Heart left ventricle (tissue), 16 donors: ENCODE data around the gene PPARG. TPM values are rescaled to one million over a fixed set of nuclear protein-coding genes. Genes with fewer than 3 reads are reported as not detected.
"Not testable (repeated sequence)": the region's sequence is repeated elsewhere in the genome, so short reads cannot be mapped to it uniquely, and the experiment has no call there.

Source experiments
- ATAC-seq, 4 donors: fragments of 200-7000 bp; cut with Tn5 transposase; one replicate each; pipeline ENCODE4 v1.9.1; 2020 to 2022; ENCODE audit warnings: moderate library complexity in 4 of 4, mild to moderate bottlenecking in 3 of 4, moderate number of reproducible peaks in 1 of 4
- DNase-seq, 5 donors: peaks; one replicate each; pipeline ENCODE4 v3.0.0-alpha.2; 2020
- H3K27ac ChIP-seq, 12 donors: fragments of 200-600 bp; sonication (generic) in 4 of 12; one replicate each; pipeline versions ENCODE4 v1.5.0 to v1.8.0; 2016 to 2022; ENCODE audit warnings: mild to moderate bottlenecking in 2 of 12
- H3K27me3 ChIP-seq, 9 donors: fragments of 200-600 bp; sonication (generic) in 2 of 9; one replicate each; pipeline versions ENCODE4 v1.5.1 to v1.8.0; 2016 to 2022; ENCODE audit warnings: mild to moderate bottlenecking in 3 of 9
- H3K36me3 ChIP-seq, 9 donors: fragments of 200-600 bp; sonication (generic) in 2 of 9; one replicate each; pipeline versions ENCODE4 v1.5.0 to v1.8.0; 2018 to 2022; ENCODE audit warnings: mild to moderate bottlenecking in 2 of 9
- H3K4me1 ChIP-seq, 12 donors: fragments of 200-600 bp; sonication (generic) in 4 of 12; one replicate each; pipeline versions ENCODE4 v1.5.0 to v1.8.0; 2016 to 2022; ENCODE audit warnings: mild to moderate bottlenecking in 3 of 12
- H3K4me3 ChIP-seq, 12 donors: fragments of 200-600 bp; sonication (generic) in 4 of 12; one replicate each; pipeline versions ENCODE4 v1.5.0 to v1.8.0; 2017 to 2022; ENCODE audit warnings: mild to moderate bottlenecking in 9 of 12, moderate library complexity in 4 of 12
- H3K9me3 ChIP-seq, 12 donors: fragments of 200-600 bp; sonication (generic) in 4 of 12; one replicate each; pipeline versions ENCODE4 v1.5.0 to v1.8.0; 2016 to 2022; ENCODE audit warnings: mild to moderate bottlenecking in 1 of 12
- CTCF ChIP-seq, 12 donors: fragments of 200-600 bp; sonication (generic) in 4 of 12; IDR thresholded peaks; one replicate each; pipeline versions ENCODE4 v1.5.0 to v1.8.0; 2018 to 2022; ENCODE audit warnings: antibody characterized with exemption in 12 of 12, mild to moderate bottlenecking in 5 of 12
- POLR2A ChIP-seq, 2 donors: fragments of 450-650 bp; IDR thresholded peaks; one replicate each; pipeline ENCODE4 v1.6.1; 2017; ENCODE audit warnings: antibody characterized with exemption in 2 of 2, mild to moderate bottlenecking in 2 of 2, moderate library complexity in 2 of 2
- WGBS, 4 donors: extraction: QIAGEN DNeasy Blood & Tissue Kit in 2 of 4; methylation state at CpG; one replicate each; pipeline versions ENCODE4 v1.1.5 to v1.1.7; 2013 to 2018; 5-methylcytosine and 5-hydroxymethylcytosine counted together
- intact Hi-C, 10 donors: fragments of 100-400 bp; cut with DNase I; formaldehyde crosslinking; loops; one replicate each; pipeline versions ENCODE4 v1.11.1 to v1.14.2; 2022
- polyA plus RNA-seq, 2 donors: library from polyadenylated mRNA; stranded (reverse); fragments of 200-250 nt; gene quantifications; one replicate each; pipeline ENCODE4 v1.2.3, GENCODE V29; 2013
- total RNA-seq, 9 donors: library from RNA; depleted of rRNA in 2 of 9; stranded (reverse); fragments of >200 nt in 2 of 9; fragmentation: NEBNext Ultra II Directional in 3 of 9; extraction: Animal tissue kit (Norgen Biotek cat#: 25700) in 3 of 9; gene quantifications; one replicate each; pipeline versions ENCODE4 v1.1.0 to v1.2.4, GENCODE V29; 2016 to 2023
- donor health status: ischemic (EF 13 %, LVEDD 7.1; RV severe dilation, severe dysfunction).
- donor health status: healthy with polysubstance abuse.
- donor health status: DM: no; HTN: yes; CAD: no.
- donor health status: DM: no; HTN: no; CAD: no.
- donor health status: ischemic (EF 25% LVEDD 6.9; RV normal size, moderate dysfunction).
- donor health status: ischemic (EF 25% LVEDD 5.7; RV mildly dilated, moderate dysfunction).
- donor health status: healthy.
- donor health status: DM: yes; HTN: yes; CAD: no.
- donor health status: ischemic (EF 35%, LVEDD 5.7; RV mildly dilated, moderate dysfunction).
- donor health status: nonischemic (EF 11% LVEDD 7.7; RV severe dilation, severe dysfunction).
- donor health status: DM: yes; HTN: yes; CAD: no.
- donor health status: PGD.
- donor health status: ischemic (EF 29% LVEDD 5.4; RV normal size, mild dysfunction).
- donor health status: nonischemic (EF 23%, LVEDD 6.1; RV moderate dilation, normal function).

PPARG gene
- total and polyA plus RNA-seq, 11 donors, result 8.9 to 30.3 (median 20.0) TPM

DNA sequence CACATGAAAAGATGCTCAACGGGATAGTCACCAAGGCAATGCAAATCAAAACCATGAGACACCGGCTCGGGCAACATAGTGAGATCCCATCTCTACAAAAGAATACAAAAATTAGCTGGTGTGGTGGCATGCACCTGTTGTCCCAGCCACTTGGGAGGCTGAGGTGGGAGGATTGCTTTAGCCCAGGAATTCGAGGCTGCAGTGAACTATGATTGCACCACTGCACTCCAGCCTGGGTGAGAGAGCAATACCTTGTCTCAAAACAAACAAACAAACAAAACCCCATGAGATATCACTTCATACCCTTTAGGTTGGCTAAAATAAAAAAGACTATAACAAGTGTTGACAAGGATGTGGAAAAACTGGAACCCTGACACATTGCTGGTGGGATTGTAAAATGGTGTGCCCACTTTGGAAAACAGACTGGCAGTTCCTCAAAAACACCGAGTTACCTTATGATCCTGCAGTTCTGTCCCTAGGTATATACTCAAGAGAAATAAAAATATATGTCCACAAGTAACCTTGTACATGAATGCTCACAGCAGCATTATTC lies 3.8 kb upstream of the PPARG start:
- H3K27ac ChIP-seq, result no peak overlapping the region
- no peaks in the 10 kb centered on the region for H3K36me3 ChIP-seq
- ATAC-seq (no peak), DNase-seq (no peak)
- intact Hi-C loops, result loop anchor here (5.0 to 10.0 kb wide), 10 partner anchors 87 to 197 kb away; partner anchors contain the start of gene TSEN2 (in 6 of the 10)
- 85 to 96% (median 94%) methylated on average over 5 of the region's 5 CpGs for WGBS, 4 donors
- peaks cover 0 to 7% (median 0%) of the 10 kb centered on the region in 9 donors for H3K27me3 ChIP-seq
- TF ChIP-seq CTCF (IDR thresholded peaks at IDR 0.05) (no peak), POLR2A (IDR thresholded peaks at IDR 0.05) (no peak)
- no peak overlapping the region for H3K4me3 ChIP-seq
- H3K9me3 ChIP-seq, result no peaks in the 10 kb centered on the region
- peaks cover 0 to 15% (median 6%) of the 10 kb centered on the region in 12 donors for H3K4me1 ChIP-seq

GRCh38 chr3:12285779-12286178 lies 3.1 kb upstream of the PPARG start:
- WGBS, 4 donors, result 87 to 92% (median 90%) methylated on average over 7 of the region's 7 CpGs
- H3K27ac ChIP-seq, H3K9me3 ChIP-seq, H3K27me3 ChIP-seq, H3K4me3 ChIP-seq, DNase-seq, H3K36me3 ChIP-seq, ATAC-seq: not testable (repeated sequence)
- intact Hi-C loops, result loop anchor here (5.0 to 10.0 kb wide), 10 partner anchors 87 to 197 kb away; partner anchors contain the start of gene TSEN2 (in 6 of the 10)
- peaks cover 0 to 15% (median 6%) of the 10 kb centered on the region in 12 donors for H3K4me1 ChIP-seq

GRCh38 chr3:12286504-12286903 lies 2.4 kb upstream of the PPARG start:
- Histone ChIP-seq H3K9me3 (no peaks in the 10 kb centered on the region), H3K27ac (peak overlapping the region in 4 of 12 donors; percentile 72 to 83 (median 80)), H3K36me3 (no peaks in the 10 kb centered on the region), H3K4me1 (peaks cover 0 to 15% (median 6%) of the 10 kb centered on the region in 12 donors), H3K27me3 (peaks cover 0 to 7% (median 0%) of the 10 kb centered on the region in 9 donors), H3K4me3 (no peak overlapping the region)
- DNase-seq, result no peak
- WGBS, 4 donors, result 78 to 84% (median 83%) methylated on average over 12 of the region's 12 CpGs
- TF ChIP-seq POLR2A (IDR thresholded peaks at IDR 0.05) (no peak), CTCF (IDR thresholded peaks at IDR 0.05) (no peak)
- intact Hi-C loops, result loop anchor here (5.0 to 10.0 kb wide), 10 partner anchors 86 to 196 kb away; partner anchors contain the start of gene TSEN2 (in 6 of the 10)
- ATAC-seq, result no peak

DNA sequence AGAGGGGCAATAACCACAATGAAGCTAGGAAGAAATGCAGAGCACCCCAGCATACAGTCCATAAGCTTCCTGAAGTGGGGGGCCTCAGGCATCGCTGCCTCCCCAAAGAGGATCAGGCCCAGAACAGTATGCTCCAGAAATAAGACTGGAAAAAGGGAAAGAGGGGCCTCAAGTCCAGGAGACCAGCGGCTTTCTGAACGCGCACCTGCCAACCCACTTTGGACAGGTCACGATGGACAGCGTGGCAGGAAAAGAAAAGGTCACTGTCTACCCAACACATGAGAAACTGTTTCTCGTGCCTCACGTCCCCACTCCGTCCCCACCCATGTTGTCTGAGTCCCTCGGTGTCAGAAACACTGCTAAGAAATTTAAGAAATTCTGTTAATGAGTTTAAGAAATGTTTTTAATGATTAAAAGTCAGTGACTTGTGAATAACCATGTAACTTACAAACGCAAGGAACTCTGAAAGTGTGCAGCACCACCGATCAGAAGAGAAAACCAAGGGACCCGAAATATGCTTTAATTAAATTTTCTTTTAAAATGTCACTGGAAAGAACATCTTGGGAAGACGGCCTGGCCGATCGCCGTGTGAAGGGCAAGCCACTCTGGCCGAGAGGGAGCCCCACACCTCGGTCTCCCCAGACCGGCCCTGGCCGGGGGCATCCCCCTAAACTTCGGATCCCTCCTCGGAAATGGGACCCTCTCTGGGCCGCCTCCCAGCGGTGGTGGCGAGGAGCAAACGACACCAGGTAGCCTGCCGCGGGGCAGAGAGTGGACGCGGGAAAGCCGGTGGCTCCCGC lies 1.7 kb upstream of the PPARG start:
- H3K27ac ChIP-seq, result peak overlapping the region; percentile 31 to 92 (median 80)
- peaks cover 0 to 7% (median 0%) of the 10 kb centered on the region in 9 donors for H3K27me3 ChIP-seq
- no peaks in the 10 kb centered on the region for H3K9me3 ChIP-seq
- H3K4me1 ChIP-seq, result peaks cover 0 to 15% (median 6%) of the 10 kb centered on the region in 12 donors
- intact Hi-C loops, result loop anchor here (5.0 to 10.0 kb wide), 10 partner anchors 85 to 195 kb away; partner anchors contain the start of gene TSEN2 (in 6 of the 10)
- WGBS, 4 donors, result 11 to 24% (median 19%) methylated on average over 28 to 33 of the region's 33 CpGs
- DNase-seq (peak; percentile 30 to 73 (median 44)), ATAC-seq (peak in 3 of 4 donors; percentile 31 to 62 (median 57))
- H3K4me3 ChIP-seq, result peak overlapping the region; percentile 35 to 97 (median 88)
- H3K36me3 ChIP-seq, result no peaks in the 10 kb centered on the region
- TF ChIP-seq CTCF (IDR thresholded peaks at IDR 0.05), result peak in 2 of 12 donors; percentile 16 to 30
- TF ChIP-seq POLR2A (IDR thresholded peaks at IDR 0.05), result peak in 1 of 2 donors; percentile 34
